Upper lobe of right lung (tissue), 1 donor: ENCODE measurements around the gene CLCNKB. TPM values are rescaled to one million over a fixed set of nuclear protein-coding genes. Genes with fewer than 3 reads are reported as not detected.

Experiments
- ATAC-seq: fragments of 200-7000 bp; cut with Tn5 transposase; one replicate; pipeline ENCODE4 v1.9.1; 2020; ENCODE audit warnings: mild to moderate bottlenecking, moderate library complexity
- DNase-seq: peaks from one replicate; pipeline ENCODE4 v3.0.0-alpha.2; 2020
- H3K27ac ChIP-seq: fragments of 200-600 bp; one replicate; pipeline ENCODE4 v1.8.0; 2022
- H3K27me3 ChIP-seq: fragments of 200-600 bp; one replicate; pipeline ENCODE4 v1.8.0; 2022; ENCODE audit warnings: mild to moderate bottlenecking
- H3K36me3 ChIP-seq: fragments of 200-600 bp; one replicate; pipeline ENCODE4 v1.8.0; 2022
- H3K4me1 ChIP-seq: fragments of 200-600 bp; one replicate; pipeline ENCODE4 v1.8.0; 2022
- H3K4me3 ChIP-seq: fragments of 200-600 bp; one replicate; pipeline ENCODE4 v1.8.0; 2022; ENCODE audit warnings: mild to moderate bottlenecking
- H3K9me3 ChIP-seq: fragments of 200-600 bp; one replicate; pipeline ENCODE4 v1.8.0; 2022
- intact Hi-C: fragments of 100-400 bp; cut with DNase I; formaldehyde crosslinking; loops from one replicate; pipeline ENCODE4 v1.11.0; 2022
- total RNA-seq: library from RNA; stranded (reverse); fragmentation: NEBNext Ultra II Directional; extraction: Animal tissue kit (Norgen Biotek cat#: 25700); gene quantifications from one replicate; pipeline ENCODE4 v1.2.1, GENCODE V29; 2021
- TF ChIP-seq, protein P1 (sequence below): fragments of 200-600 bp; IDR thresholded peaks from one replicate; pipeline ENCODE4 v1.8.0; 2022; ENCODE audit warnings: antibody characterized with exemption
- donor health status: DM: no; HTN: yes; CAD: no; lungs with severe emphysema.

CLCNKB gene
- total RNA-seq, 1 donor from 2014 or later = 0.35 TPM

- TF ChIP-seq, protein P1, sequence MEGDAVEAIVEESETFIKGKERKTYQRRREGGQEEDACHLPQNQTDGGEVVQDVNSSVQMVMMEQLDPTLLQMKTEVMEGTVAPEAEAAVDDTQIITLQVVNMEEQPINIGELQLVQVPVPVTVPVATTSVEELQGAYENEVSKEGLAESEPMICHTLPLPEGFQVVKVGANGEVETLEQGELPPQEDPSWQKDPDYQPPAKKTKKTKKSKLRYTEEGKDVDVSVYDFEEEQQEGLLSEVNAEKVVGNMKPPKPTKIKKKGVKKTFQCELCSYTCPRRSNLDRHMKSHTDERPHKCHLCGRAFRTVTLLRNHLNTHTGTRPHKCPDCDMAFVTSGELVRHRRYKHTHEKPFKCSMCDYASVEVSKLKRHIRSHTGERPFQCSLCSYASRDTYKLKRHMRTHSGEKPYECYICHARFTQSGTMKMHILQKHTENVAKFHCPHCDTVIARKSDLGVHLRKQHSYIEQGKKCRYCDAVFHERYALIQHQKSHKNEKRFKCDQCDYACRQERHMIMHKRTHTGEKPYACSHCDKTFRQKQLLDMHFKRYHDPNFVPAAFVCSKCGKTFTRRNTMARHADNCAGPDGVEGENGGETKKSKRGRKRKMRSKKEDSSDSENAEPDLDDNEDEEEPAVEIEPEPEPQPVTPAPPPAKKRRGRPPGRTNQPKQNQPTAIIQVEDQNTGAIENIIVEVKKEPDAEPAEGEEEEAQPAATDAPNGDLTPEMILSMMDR = no peak
- peaks cover 13% of the 10 kb centered on the region for H3K4me1 ChIP-seq
- intact Hi-C loops = no loop called here
- H3K36me3 ChIP-seq = no peaks in the 10 kb centered on the region
- no peak for ATAC-seq
- no peaks in the 10 kb centered on the region for H3K9me3 ChIP-seq
- no peak overlapping the region for H3K4me3 ChIP-seq
- DNase-seq = no peak
- peaks cover 11% of the 10 kb centered on the region for H3K27me3 ChIP-seq
- H3K27ac ChIP-seq = no peak overlapping the region
Measured at GRCh38 chr1:16076031-16076864, 32.7 kb downstream of the CLCNKB start.

GRCh38 chr1:16076865-16077238 lies 33.3 kb downstream of the CLCNKB start:
- DNase-seq (no peak), ATAC-seq (no peak)
- Histone ChIP-seq H3K4me1 (peaks cover 13% of the 10 kb centered on the region), H3K36me3 (no peaks in the 10 kb centered on the region), H3K27ac (no peak overlapping the region), H3K9me3 (no peaks in the 10 kb centered on the region), H3K27me3 (peaks cover 11% of the 10 kb centered on the region), H3K4me3 (no peak overlapping the region)
- intact Hi-C loops = no loop called here
- TF ChIP-seq, protein P1 = no peak

- Histone ChIP-seq H3K4me3 (no peak overlapping the region), H3K27me3 (peaks cover 11% of the 10 kb centered on the region), H3K27ac (no peak overlapping the region), H3K4me1 (peaks cover 15% of the 10 kb centered on the region), H3K36me3 (no peaks in the 10 kb centered on the region), H3K9me3 (no peaks in the 10 kb centered on the region)
- intact Hi-C loops = no loop called here
- TF ChIP-seq, protein P1 = no peak
- ATAC-seq (no peak), DNase-seq (no peak)
Measured at GRCh38 chr1:16077406-16078245, 34.0 kb downstream of the CLCNKB start.

DNA sequence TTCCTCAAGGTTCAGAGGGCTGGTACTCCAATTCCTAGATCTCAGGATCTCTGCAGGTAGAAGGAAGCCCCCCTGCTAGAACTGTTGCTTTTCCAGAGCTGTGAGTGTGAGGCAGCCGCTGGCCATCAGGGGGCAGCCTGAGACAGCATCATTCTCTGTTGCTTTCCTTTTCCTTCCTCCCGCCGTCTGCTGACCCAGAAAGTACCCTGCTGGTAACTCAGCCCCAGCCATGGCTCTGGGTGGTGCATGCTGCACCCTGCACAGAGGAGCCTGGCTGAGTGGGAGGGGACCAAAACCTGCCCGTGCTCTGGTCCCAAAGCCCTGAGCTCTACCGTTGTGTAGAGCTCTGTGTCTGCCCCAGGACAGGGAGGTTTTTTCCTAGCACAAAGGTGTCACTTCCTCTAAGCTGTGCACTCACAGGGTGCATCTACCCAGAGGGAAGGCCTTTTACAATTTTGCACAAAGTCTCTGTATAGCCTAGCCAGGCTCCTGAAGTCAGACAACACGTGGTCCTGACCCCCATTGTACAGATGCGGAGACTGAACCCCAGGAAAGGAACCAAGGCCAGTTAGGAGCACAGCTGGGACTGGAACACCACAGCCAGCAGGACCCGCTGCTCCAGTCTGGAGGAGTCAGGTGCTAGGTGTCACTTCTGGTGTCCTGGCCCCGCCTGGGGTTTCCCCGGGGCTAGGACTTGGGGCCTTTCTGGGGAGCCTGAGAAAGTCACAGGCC lies 35.5 kb downstream of the CLCNKB start:
- intact Hi-C loops = no loop called here
- Histone ChIP-seq H3K27me3 (peaks cover 3% of the 10 kb centered on the region), H3K27ac (no peak overlapping the region), H3K36me3 (no peaks in the 10 kb centered on the region), H3K4me1 (peaks cover 12% of the 10 kb centered on the region), H3K4me3 (no peak overlapping the region), H3K9me3 (no peaks in the 10 kb centered on the region)
- TF ChIP-seq, protein P1 = peak; percentile 87
- DNase-seq (peak; percentile 87), ATAC-seq (peak; percentile 84)

- no peaks in the 10 kb centered on the region for H3K9me3 ChIP-seq
- DNase-seq (no peak), ATAC-seq (no peak)
- no peaks in the 10 kb centered on the region for H3K36me3 ChIP-seq
- intact Hi-C loops = loop anchor here (2.0 kb wide), 1 partner anchor 108 kb away; no protein-coding TSS in a partner anchor
- H3K27ac ChIP-seq = no peak overlapping the region
- TF ChIP-seq, protein P1 = no peak
- no peak overlapping the region for H3K4me3 ChIP-seq
- H3K4me1 ChIP-seq = peaks cover 11% of the 10 kb centered on the region
- H3K27me3 ChIP-seq = no peaks in the 10 kb centered on the region
Measured at GRCh38 chr1:16080422-16081150, 37.0 kb downstream of the CLCNKB start.
